Mucosa of rectum (tissue), 2 donors: Measurements from ENCODE around the gene DIDO1.

Experiments
- H3K27ac ChIP-seq, 2 donors: one replicate each; pipeline ENCODE4 v1.7.0; 2013; ENCODE audit warnings: inconsistent platforms in 2 of 2, low read depth in 2 of 2, low read length in 2 of 2
- H3K27me3 ChIP-seq, 2 donors: one replicate each; pipeline ENCODE4 v1.7.0; 2013; ENCODE audit warnings: low read length in 2 of 2; ENCODE audit not compliant: control insufficient read depth in 2 of 2, insufficient read depth in 2 of 2
- H3K36me3 ChIP-seq, 2 donors: one replicate each; pipeline ENCODE4 v1.7.0; 2013; ENCODE audit warnings: low read length in 2 of 2; ENCODE audit not compliant: control insufficient read depth in 2 of 2, insufficient read depth in 2 of 2
- H3K4me1 ChIP-seq, 2 donors: one replicate each; pipeline ENCODE4 v1.7.0; 2013; ENCODE audit warnings: low read length in 2 of 2, mild to moderate bottlenecking in 1 of 2; ENCODE audit not compliant: control insufficient read depth in 2 of 2, insufficient read depth in 2 of 2
- H3K4me3 ChIP-seq, 2 donors: one replicate each; pipeline ENCODE4 v1.7.0; 2013; ENCODE audit warnings: low read length in 2 of 2
- H3K9ac ChIP-seq, 2 donors: one replicate each; pipeline ENCODE4 v1.7.0; 2013; ENCODE audit warnings: low read length in 2 of 2, low read depth in 1 of 2, mild to moderate bottlenecking in 1 of 2
- H3K9me3 ChIP-seq, 2 donors: one replicate each; pipeline ENCODE4 v1.7.0; 2013; ENCODE audit warnings: low read length in 2 of 2; ENCODE audit not compliant: control insufficient read depth in 2 of 2
- donor health status: healthy.
- donor health status: Normal muscosa, but diverticular disease.

Gene DIDO1

GRCh38 chr20:62926229-62927127 lies at the start of gene DIDO1:
Gene DIDO1 (minus strand): TSS chr20:62926505.
- peaks cover 50 to 53% of the 10 kb centered on the region in 2 donors for H3K4me1 ChIP-seq

GRCh38 chr20:62975251-62975760 lies 49.0 kb upstream of the DIDO1 start:
- H3K4me3 ChIP-seq = no peak overlapping the region

More at GRCh38 chr20:62926229-62927127, at the start of gene DIDO1:
- Histone ChIP-seq H3K4me3 (peak within 1 kb of the TSS; percentile 83 to 95), H3K9ac (peak within 1 kb of the TSS; percentile 91 to 96), H3K27ac (peak within 1 kb of the TSS; percentile 93 to 97), H3K9me3 (no peaks in the 10 kb centered on the region), H3K36me3 (no peaks in the 10 kb centered on the region), H3K27me3 (no peaks in the 10 kb centered on the region)

GRCh38 chr20:62972845-62973745 lies 46.8 kb upstream of the DIDO1 start:
- H3K27ac ChIP-seq = no peak overlapping the region
- H3K27me3 ChIP-seq = peaks cover 20 to 47% of the 10 kb centered on the region in 2 donors
- H3K9me3 ChIP-seq = no peaks in the 10 kb centered on the region
- H3K36me3 ChIP-seq = no peaks in the 10 kb centered on the region
- H3K4me1 ChIP-seq = peaks cover 5% of the 10 kb centered on the region in 2 donors
- H3K9ac ChIP-seq = no peak overlapping the region
- H3K4me3 ChIP-seq = peak overlapping the region in 1 of 2 donors; percentile 19

More at GRCh38 chr20:62975251-62975760, 49.0 kb upstream of the DIDO1 start:
- Histone ChIP-seq H3K27me3 (peaks cover 29 to 68% of the 10 kb centered on the region in 2 donors), H3K27ac (no peak overlapping the region), H3K9me3 (no peaks in the 10 kb centered on the region), H3K36me3 (no peaks in the 10 kb centered on the region), H3K9ac (no peak overlapping the region), H3K4me1 (peaks cover 5% of the 10 kb centered on the region in 2 donors)

- Histone ChIP-seq H3K9me3 (no peaks in the 10 kb centered on the region), H3K9ac (no peak overlapping the region), H3K4me1 (peaks cover 5% of the 10 kb centered on the region in 2 donors), H3K27me3 (peaks cover 14 to 42% of the 10 kb centered on the region in 2 donors), H3K36me3 (no peaks in the 10 kb centered on the region), H3K27ac (no peak overlapping the region), H3K4me3 (peak overlapping the region; percentile 19 to 26)
These were observed 45.9 kb upstream of the DIDO1 start for GRCh38 chr20:62971950-62972844.

GRCh38 chr20:62971211-62971949 lies 45.1 kb upstream of the DIDO1 start:
- Histone ChIP-seq H3K27me3 (peaks cover 14 to 39% of the 10 kb centered on the region in 2 donors), H3K36me3 (no peaks in the 10 kb centered on the region)

GRCh38 chr20:62970307-62971210 lies 44.3 kb upstream of the DIDO1 start:
- Histone ChIP-seq H3K9me3 (no peaks in the 10 kb centered on the region), H3K4me1 (peaks cover 5% of the 10 kb centered on the region in 2 donors), H3K27me3 (peaks cover 11 to 36% of the 10 kb centered on the region in 2 donors), H3K9ac (no peak overlapping the region), H3K27ac (no peak overlapping the region), H3K4me3 (no peak overlapping the region), H3K36me3 (no peaks in the 10 kb centered on the region)

More at GRCh38 chr20:62971211-62971949, 45.1 kb upstream of the DIDO1 start:
- Histone ChIP-seq H3K9me3 (no peaks in the 10 kb centered on the region), H3K9ac (no peak overlapping the region), H3K4me3 (no peak overlapping the region), H3K27ac (no peak overlapping the region), H3K4me1 (peaks cover 5% of the 10 kb centered on the region in 2 donors)

- H3K27me3 ChIP-seq = peaks cover 6 to 34% of the 10 kb centered on the region in 2 donors
- no peaks in the 10 kb centered on the region for H3K9me3 ChIP-seq
- H3K9ac ChIP-seq = no peak overlapping the region
- H3K36me3 ChIP-seq = peaks cover under 1% of the 10 kb centered on the region in 2 donors
- peaks cover 5% of the 10 kb centered on the region in 2 donors for H3K4me1 ChIP-seq
- H3K27ac ChIP-seq = no peak overlapping the region
- H3K4me3 ChIP-seq = no peak overlapping the region
These were observed 43.6 kb upstream of the DIDO1 start for GRCh38 chr20:62969939-62970306.

- Histone ChIP-seq H3K36me3 (peaks cover 3 to 4% of the 10 kb centered on the region in 2 donors), H3K9me3 (no peaks in the 10 kb centered on the region), H3K27me3 (peaks cover 4 to 28% of the 10 kb centered on the region in 2 donors), H3K4me3 (no peak overlapping the region), H3K27ac (no peak overlapping the region), H3K4me1 (peaks cover 5% of the 10 kb centered on the region in 2 donors), H3K9ac (no peak overlapping the region)
These were observed 43.0 kb upstream of the DIDO1 start for GRCh38 chr20:62969179-62969760.
